ENCODE results near the gene ZNF26.

DNA sequence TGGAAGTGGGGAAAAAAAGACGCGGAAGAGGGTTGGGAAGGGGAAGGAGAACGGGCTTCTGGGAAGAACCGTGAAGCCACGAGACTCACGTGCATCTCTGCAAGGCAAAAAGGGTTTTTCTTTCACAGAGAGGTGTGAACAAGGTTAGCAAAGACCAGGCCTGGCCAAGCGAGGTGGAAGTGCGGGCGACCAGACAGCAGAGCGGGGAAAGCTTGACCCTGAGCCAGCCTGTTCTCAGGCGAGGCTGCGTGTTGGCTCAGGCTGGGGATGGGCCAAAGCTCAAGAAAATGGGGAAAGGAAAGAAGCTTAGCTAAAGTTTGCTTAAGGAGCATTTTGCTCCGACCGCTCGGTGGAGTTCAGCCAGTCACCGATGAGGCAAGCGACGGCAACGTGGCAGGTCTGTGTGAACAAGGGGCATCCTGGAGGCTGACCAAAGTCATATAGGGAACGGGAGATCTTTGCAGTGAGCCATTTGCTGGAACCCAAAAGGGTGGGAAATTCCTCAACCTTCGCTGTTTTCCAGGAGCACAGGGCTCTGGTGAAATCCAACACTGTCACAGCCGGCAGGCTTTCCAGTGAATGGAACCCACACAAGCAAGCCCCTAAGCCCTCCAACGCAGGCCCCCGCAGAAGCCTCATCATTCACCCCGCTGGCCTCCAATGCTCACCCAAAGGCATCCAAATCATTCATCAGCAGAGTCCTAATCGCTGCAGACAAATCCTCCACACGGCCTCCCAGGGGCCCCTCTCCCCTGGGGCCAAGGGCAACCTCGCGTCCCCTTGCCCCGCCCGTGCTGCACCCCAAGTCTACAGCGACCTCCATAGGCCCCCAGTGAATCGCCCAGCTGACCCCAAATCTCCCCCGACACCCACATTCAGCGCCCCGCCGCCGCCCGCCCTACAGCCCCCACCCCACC, 30.8 kb upstream of the ZNF26 start:
- TF ChIP-seq, protein P1, sequence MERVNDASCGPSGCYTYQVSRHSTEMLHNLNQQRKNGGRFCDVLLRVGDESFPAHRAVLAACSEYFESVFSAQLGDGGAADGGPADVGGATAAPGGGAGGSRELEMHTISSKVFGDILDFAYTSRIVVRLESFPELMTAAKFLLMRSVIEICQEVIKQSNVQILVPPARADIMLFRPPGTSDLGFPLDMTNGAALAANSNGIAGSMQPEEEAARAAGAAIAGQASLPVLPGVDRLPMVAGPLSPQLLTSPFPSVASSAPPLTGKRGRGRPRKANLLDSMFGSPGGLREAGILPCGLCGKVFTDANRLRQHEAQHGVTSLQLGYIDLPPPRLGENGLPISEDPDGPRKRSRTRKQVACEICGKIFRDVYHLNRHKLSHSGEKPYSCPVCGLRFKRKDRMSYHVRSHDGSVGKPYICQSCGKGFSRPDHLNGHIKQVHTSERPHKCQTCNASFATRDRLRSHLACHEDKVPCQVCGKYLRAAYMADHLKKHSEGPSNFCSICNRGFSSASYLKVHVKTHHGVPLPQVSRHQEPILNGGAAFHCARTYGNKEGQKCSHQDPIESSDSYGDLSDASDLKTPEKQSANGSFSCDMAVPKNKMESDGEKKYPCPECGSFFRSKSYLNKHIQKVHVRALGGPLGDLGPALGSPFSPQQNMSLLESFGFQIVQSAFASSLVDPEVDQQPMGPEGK (CRISPR knock-in tag; IDR thresholded peaks at IDR 0.05; ENCODE audit: borderline replicate concordance), result no peak
- TF ChIP-seq ZFP3 (CRISPR knock-in tag; IDR thresholded peaks at IDR 0.05) (no peak), RARB (CRISPR knock-in tag; IDR thresholded peaks at IDR 0.05) (no peak), ZC3H10 (CRISPR knock-in tag; IDR thresholded peaks at IDR 0.05) (no peak), ZFP30 (CRISPR knock-in tag; IDR thresholded peaks at IDR 0.05) (no peak), ISL1 (CRISPR knock-in tag; IDR thresholded peaks at IDR 0.05) (no peak), TCF4 (CRISPR knock-in tag; IDR thresholded peaks at IDR 0.05; ENCODE audit: borderline replicate concordance) (no peak), CSDC2 (CRISPR knock-in tag; IDR thresholded peaks at IDR 0.05) (no peak), ZNF70 (CRISPR knock-in tag; IDR thresholded peaks at IDR 0.05) (no peak), TOX (CRISPR knock-in tag; IDR thresholded peaks at IDR 0.05; ENCODE audit: borderline replicate concordance) (no peak)
- TF ChIP-seq, protein P2, sequence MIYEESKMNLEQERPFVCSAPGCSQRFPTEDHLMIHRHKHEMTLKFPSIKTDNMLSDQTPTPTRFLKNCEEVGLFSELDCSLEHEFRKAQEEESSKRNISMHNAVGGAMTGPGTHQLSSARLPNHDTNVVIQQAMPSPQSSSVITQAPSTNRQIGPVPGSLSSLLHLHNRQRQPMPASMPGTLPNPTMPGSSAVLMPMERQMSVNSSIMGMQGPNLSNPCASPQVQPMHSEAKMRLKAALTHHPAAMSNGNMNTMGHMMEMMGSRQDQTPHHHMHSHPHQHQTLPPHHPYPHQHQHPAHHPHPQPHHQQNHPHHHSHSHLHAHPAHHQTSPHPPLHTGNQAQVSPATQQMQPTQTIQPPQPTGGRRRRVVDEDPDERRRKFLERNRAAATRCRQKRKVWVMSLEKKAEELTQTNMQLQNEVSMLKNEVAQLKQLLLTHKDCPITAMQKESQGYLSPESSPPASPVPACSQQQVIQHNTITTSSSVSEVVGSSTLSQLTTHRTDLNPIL (CRISPR knock-in tag; IDR thresholded peaks at IDR 0.05; ENCODE audit: low read depth), result no peak
- TF ChIP-seq, protein P3, sequence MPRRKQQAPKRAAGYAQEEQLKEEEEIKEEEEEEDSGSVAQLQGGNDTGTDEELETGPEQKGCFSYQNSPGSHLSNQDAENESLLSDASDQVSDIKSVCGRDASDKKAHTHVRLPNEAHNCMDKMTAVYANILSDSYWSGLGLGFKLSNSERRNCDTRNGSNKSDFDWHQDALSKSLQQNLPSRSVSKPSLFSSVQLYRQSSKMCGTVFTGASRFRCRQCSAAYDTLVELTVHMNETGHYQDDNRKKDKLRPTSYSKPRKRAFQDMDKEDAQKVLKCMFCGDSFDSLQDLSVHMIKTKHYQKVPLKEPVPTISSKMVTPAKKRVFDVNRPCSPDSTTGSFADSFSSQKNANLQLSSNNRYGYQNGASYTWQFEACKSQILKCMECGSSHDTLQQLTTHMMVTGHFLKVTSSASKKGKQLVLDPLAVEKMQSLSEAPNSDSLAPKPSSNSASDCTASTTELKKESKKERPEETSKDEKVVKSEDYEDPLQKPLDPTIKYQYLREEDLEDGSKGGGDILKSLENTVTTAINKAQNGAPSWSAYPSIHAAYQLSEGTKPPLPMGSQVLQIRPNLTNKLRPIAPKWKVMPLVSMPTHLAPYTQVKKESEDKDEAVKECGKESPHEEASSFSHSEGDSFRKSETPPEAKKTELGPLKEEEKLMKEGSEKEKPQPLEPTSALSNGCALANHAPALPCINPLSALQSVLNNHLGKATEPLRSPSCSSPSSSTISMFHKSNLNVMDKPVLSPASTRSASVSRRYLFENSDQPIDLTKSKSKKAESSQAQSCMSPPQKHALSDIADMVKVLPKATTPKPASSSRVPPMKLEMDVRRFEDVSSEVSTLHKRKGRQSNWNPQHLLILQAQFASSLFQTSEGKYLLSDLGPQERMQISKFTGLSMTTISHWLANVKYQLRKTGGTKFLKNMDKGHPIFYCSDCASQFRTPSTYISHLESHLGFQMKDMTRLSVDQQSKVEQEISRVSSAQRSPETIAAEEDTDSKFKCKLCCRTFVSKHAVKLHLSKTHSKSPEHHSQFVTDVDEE (CRISPR knock-in tag; IDR thresholded peaks at IDR 0.05), result no peak

Measured in SK-N-SH treated with all-trans-retinoic acid at 6 μM for 48 hours (cell line).